ENCODE measurements around the gene MED25.

Gene MED25

DNA sequence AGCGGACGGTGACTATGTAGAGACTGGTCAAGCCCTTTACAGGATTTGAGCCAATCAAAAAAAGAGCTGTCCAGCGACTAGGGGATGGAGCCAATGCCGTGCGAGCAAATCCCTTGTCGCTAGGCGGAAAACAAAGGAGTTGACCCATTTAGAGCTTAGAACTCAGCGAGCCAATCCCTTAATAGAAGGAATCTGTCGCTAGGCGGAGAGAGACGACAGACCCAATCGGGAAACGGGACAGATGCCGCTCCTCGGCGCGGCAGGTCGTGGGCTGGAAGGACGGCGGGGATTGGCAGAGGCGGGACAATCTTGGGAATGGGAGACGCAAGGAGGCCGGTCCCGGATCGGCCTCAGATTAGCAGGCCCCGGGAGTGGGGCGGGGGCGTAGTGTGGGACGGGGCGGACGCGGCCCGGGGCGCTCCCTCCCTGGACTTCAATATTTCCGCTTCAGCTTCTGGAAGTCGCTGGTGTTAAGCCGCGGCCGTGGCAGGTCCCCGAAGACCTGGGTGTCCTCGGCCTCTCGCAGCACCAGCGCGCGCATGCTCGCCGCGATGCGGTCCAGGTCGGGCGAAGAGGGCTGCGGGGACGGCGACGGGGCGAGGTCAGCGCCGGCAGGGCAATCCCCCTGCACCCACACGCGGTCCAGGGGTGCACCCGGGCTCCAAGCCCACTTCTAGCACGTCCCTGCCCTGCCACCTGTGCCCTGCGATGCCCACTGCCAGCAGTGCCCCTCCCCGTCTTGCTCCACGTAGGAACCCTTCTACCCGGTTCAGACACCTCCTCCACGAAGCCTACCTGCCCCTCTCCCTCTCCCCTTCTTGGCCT, 51.6 kb downstream of the MED25 start:
- TF ChIP-seq CTCF (IDR thresholded peaks at IDR 0.05; ENCODE audit: borderline replicate concordance, control extremely low read depth, extremely low read depth, insufficient read depth, missing control alignments) = no peak
- in situ Hi-C loops (cut with MboI; ENCODE audit: low sequenced_read_pairs, unreplicated experiment) = no loop called here
- peak; percentile 91 for DNase-seq (ENCODE audit: low spot score)

DNA sequence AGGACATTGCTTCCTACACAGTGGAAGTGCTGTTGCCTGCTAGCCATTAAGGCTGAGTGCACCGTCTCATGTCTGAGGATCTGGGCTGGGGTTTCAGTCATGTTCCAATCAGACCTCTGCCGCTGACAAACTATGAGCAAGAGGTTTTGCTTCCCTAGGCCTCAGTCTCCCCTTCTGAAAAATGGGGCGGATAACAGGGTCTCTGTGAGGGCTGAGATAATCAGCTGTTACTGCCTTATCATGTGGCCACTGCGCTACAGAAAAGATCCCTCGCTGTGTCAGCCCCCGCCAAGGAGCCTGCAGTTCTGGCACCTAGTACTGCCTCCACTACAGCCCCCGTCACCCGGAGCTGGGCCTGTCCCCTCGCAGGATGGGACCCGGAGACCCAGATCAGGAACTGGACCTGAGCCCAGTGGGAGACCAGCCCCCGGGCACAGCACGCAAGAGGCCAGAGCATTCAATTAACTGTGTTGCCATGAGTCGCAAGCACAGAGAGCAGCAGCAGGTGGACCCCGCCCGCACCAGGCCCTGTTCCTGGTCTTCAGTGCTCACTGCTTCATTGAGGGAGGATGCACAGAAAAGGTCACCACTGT, 52.3 kb downstream of the MED25 start:
- no peak for DNase-seq (ENCODE audit: low spot score)
- no peak for TF ChIP-seq CTCF (IDR thresholded peaks at IDR 0.05; ENCODE audit: borderline replicate concordance, control extremely low read depth, extremely low read depth, insufficient read depth, missing control alignments)
- in situ Hi-C loops (cut with MboI; ENCODE audit: low sequenced_read_pairs, unreplicated experiment) = no loop called here

DNA sequence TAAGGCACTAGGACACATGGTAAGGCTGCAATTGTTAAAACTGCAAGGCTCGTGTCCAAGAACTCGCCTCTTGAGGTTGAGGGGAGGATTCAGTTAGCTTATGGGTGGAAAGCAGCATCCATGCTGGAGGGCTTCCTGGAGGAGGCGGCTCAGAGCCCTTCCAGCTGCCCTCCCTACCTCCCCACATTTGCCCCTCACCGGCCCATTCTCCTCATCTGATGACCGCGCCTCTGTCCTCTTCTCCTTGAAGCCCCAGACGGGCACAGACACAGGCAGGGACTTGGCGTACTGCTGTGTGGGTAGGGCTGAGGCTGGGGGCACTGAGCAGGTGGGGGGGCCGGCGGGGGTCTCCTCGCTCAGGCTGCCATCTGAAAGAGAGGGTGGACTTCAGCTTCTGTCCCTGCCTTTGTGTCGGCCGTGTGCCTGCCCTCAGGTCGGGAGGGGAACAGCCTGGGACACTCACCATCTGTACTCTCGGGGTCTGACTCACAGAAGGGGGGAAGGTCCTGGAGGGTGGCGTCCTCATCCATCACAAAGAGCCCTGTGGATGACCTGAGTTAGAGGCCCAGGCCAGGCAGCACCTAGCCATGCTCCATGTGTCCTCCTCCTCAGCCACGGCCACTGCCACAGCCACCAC, 53.4 kb downstream of the MED25 start:
- in situ Hi-C loops (cut with MboI; ENCODE audit: low sequenced_read_pairs, unreplicated experiment) = no loop called here
- no peak for TF ChIP-seq CTCF (IDR thresholded peaks at IDR 0.05; ENCODE audit: borderline replicate concordance, control extremely low read depth, extremely low read depth, insufficient read depth, missing control alignments)
- DNase-seq (ENCODE audit: low spot score) = no peak

- DNase-seq (ENCODE audit: low spot score) = no peak
- in situ Hi-C loops (cut with MboI; ENCODE audit: low sequenced_read_pairs, unreplicated experiment) = no loop called here
- TF ChIP-seq CTCF (IDR thresholded peaks at IDR 0.05; ENCODE audit: borderline replicate concordance, control extremely low read depth, extremely low read depth, insufficient read depth, missing control alignments) = no peak
These were observed 54.4 kb downstream of the MED25 start for GRCh38 chr19:49872245-49873128.

GRCh38 chr19:49873129-49873521, 55.0 kb downstream of the MED25 start:
- TF ChIP-seq CTCF (IDR thresholded peaks at IDR 0.05; ENCODE audit: borderline replicate concordance, control extremely low read depth, extremely low read depth, insufficient read depth, missing control alignments) = no peak
- DNase-seq (ENCODE audit: low spot score) = no peak
- in situ Hi-C loops (cut with MboI; ENCODE audit: low sequenced_read_pairs, unreplicated experiment) = no loop called here

GRCh38 chr19:49873834-49874233, 55.7 kb downstream of the MED25 start:
- TF ChIP-seq CTCF (IDR thresholded peaks at IDR 0.05; ENCODE audit: borderline replicate concordance, control extremely low read depth, extremely low read depth, insufficient read depth, missing control alignments) = no peak
- no peak for DNase-seq (ENCODE audit: low spot score)
- in situ Hi-C loops (cut with MboI; ENCODE audit: low sequenced_read_pairs, unreplicated experiment) = no loop called here
